GM12878 (cell line): ENCODE data around the gene MIF. TPM values are rescaled to one million over a fixed set of nuclear protein-coding genes. Genes with fewer than 3 reads are reported as not detected.
A peak's percentile ranks its signal among the peaks of the same experiment; 100 is the strongest.

ENCODE experiments used
- BRCA1 ChIP-seq: IDR thresholded peaks from 2 replicates; pipeline ENCODE4 v1.6.1; 2011; ENCODE audit warnings: low read depth, low read length, improper control_type of control experiment
- CBFB ChIP-seq: IDR thresholded peaks from 2 replicates; pipeline ENCODE4 v1.6.1; 2016; ENCODE audit warnings: antibody characterized with exemption, low read depth
- CHD4 ChIP-seq: fragments of 200-600 bp; sonication (generic); IDR thresholded peaks from 2 replicates; pipeline ENCODE4 v1.6.1; 2016; ENCODE audit warnings: mild to moderate bottlenecking
- CREB1 ChIP-seq: IDR thresholded peaks from 2 replicates; pipeline ENCODE4 v1.6.1; 2012; ENCODE audit warnings: low read depth, mild to moderate bottlenecking, inconsistent platforms
- DPF2 ChIP-seq: fragments of 450-650 bp; IDR thresholded peaks from 2 replicates; pipeline ENCODE4 v1.6.1; 2017; ENCODE audit warnings: mild to moderate bottlenecking
- IKZF1 ChIP-seq: fragments of 450-650 bp; conservative IDR thresholded peaks from 2 replicates; pipeline ENCODE4 v1.6.1; 2017; ENCODE audit warnings: antibody characterized with exemption, mild to moderate bottlenecking
- KAT2A ChIP-seq: conservative IDR thresholded peaks from 2 replicates; pipeline ENCODE4 v1.6.1; 2011; ENCODE audit warnings: low read depth, low read length; ENCODE audit not compliant: control insufficient read depth
- LARP7 ChIP-seq: fragments of 450-650 bp; IDR thresholded peaks from 2 replicates; pipeline ENCODE4 v1.6.1; 2017; ENCODE audit warnings: mild to moderate bottlenecking
- MEF2B ChIP-seq: fragments of 450-650 bp; IDR thresholded peaks from 2 replicates; pipeline ENCODE4 v1.6.1; 2018; ENCODE audit warnings: mild to moderate bottlenecking, moderate library complexity; ENCODE audit not compliant: partially characterized antibody, poor library complexity, severe bottlenecking
- MXI1 ChIP-seq: fragments of 150-350 bp; IDR thresholded peaks from 2 replicates; pipeline ENCODE4 v1.6.1; 2011; ENCODE audit warnings: low read depth, mild to moderate bottlenecking, inconsistent platforms, low read length, improper control_type of control experiment
- POLR2AphosphoS2 ChIP-seq: IDR thresholded peaks from 2 replicates; pipeline ENCODE4 v1.6.1; 2011; ENCODE audit warnings: low read depth, mild to moderate bottlenecking, low read length, improper control_type of control experiment, moderate library complexity
- RELA ChIP-seq: fragments of 450-650 bp; IDR thresholded peaks from 2 replicates; pipeline ENCODE4 v1.8.0; 2014; ENCODE audit warnings: borderline replicate concordance; ENCODE audit not compliant: partially characterized antibody
- SMAD5 ChIP-seq: IDR thresholded peaks from 2 replicates; pipeline ENCODE4 v1.6.1; 2016; ENCODE audit warnings: antibody characterized with exemption, low read depth
- SP1 ChIP-seq: IDR thresholded peaks from one replicate; pipeline ENCODE4 v1.6.1; 2011; ENCODE audit warnings: low read depth, low read length
- TCF12 ChIP-seq: IDR thresholded peaks from 2 replicates; pipeline ENCODE4 v1.6.1; 2011; ENCODE audit warnings: low read depth, mild to moderate bottlenecking, low read length
- YY1 ChIP-seq: IDR thresholded peaks from 2 replicates; pipeline ENCODE4 v1.6.1; 2011; ENCODE audit warnings: low read depth, mild to moderate bottlenecking, low read length
- ZNF24 ChIP-seq: fragments of 450-650 bp; IDR thresholded peaks from 2 replicates; pipeline ENCODE4 v1.6.1; 2017; ENCODE audit warnings: antibody characterized with exemption, mild to moderate bottlenecking
- polyA plus RNA-seq, 11 experiments: library from polyadenylated mRNA; depleted of rRNA in 4 of 11; unstranded in 6 of 11; stranded (reverse) in 5 of 11; fragments of >200 nt; fragmentation: Nextera tagmentation in 4 of 11; fragmentation: Illumina TruSeq in 1 of 11; extraction: Ambion mirVana in 4 of 11; extraction: Trizol in 1 of 11; gene quantifications; 1 replicate in 1 of 11; 2 replicates in 10 of 11; pipeline versions ENCODE4 v1.2.1 to v1.2.3, GENCODE V29; 2011 to 2016; ENCODE audit warnings: inconsistent platforms in 2 of 11, missing spikeins in 2 of 11, low read depth in 1 of 11
- total RNA-seq, 4 experiments: library from RNA; depleted of rRNA in 3 of 4; stranded (reverse); fragments of >200 nt in 3 of 4; fragmentation: Illumina TruSeq in 1 of 4; extraction: Trizol in 1 of 4; gene quantifications; 2 replicates each; pipeline versions ENCODE4 v1.2.1 to v1.2.3, GENCODE V29; 2013 to 2021
- TF ChIP-seq, protein P1 (sequence below), 3 experiments: IDR thresholded peaks in 2 of 3; conservative IDR thresholded peaks in 1 of 3; 2 replicates each; pipeline ENCODE4 v1.5.1; 2011; ENCODE audit warnings: low read depth in 3 of 3, low read length in 3 of 3, mild to moderate bottlenecking in 3 of 3, control low read depth in 2 of 3, moderate library complexity in 2 of 3, inconsistent platforms in 1 of 3, mixed read lengths in 1 of 3; ENCODE audit not compliant: control insufficient read depth in 2 of 3, insufficient read depth in 1 of 3; ENCODE audit errors: extremely low read depth in 1 of 3
- TF ChIP-seq, protein P2 (sequence below): fragments of 450-650 bp; IDR thresholded peaks from 2 replicates; pipeline ENCODE4 v1.6.1; 2016; ENCODE audit warnings: mild to moderate bottlenecking
- TF ChIP-seq, protein P3 (sequence below): IDR thresholded peaks from 2 replicates; pipeline ENCODE4 v1.6.1; 2012; ENCODE audit warnings: low read depth, low read length, improper control_type of control experiment
- TF ChIP-seq, protein P4 (sequence below): fragments of 450-650 bp; IDR thresholded peaks from 2 replicates; pipeline ENCODE4 v1.6.1; 2017; ENCODE audit warnings: mild to moderate bottlenecking, moderate library complexity
- TF ChIP-seq, protein P5 (sequence below): IDR thresholded peaks from 2 replicates; pipeline ENCODE4 v1.6.1; 2011; ENCODE audit warnings: mild to moderate bottlenecking, low read depth, low read length, moderate library complexity; ENCODE audit not compliant: insufficient replicate concordance

MIF gene
- total and polyA plus RNA-seq, 10 of the 15 experiments (the other 5 are each of a cell fraction or from before 2014, with no cell fraction given), result 37.7 to 2,972 (median 766) TPM

DNA sequence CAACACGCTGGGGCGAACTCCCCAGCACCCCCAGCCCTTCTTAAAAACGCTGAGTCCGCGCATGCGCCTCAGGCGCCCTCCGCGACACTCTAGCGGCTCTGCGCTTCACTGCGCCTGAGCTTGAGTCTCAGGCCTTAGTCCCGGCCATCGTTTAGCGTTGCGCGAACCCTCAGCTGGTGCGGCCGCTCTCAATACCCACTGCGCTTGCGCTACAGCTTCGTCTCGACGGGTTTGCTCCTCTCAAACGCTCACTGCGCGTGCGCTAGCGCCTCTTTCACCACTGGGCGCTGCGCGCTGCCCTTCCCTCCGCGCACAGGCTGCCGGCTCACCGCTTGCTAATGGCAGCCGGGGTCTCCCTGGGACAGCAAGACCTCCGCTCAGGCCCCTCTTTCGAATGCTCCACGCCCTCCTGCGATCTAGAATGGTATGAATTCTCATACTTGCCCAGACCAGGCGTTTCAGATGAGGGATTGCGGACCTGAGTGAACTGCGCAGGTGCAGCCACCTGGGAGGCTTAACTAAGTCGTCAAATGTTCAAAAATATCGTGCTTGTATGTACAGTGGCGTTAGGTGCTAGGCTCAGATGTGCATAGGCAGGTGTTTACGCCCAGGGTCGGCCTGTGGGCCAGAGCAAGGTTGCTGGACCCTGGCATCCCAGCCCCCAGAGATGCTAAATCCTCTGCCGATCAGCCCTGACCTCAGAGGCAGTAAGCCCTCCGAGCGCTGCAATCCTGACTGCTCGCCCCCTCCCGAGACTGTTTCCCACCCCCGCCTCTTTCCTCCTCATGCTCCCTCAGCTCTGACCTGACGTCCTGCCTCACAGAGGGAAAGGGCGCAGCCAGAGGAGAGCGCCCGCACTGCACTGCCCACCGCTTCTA, 36.3 kb upstream of the MIF start, which contains the start of gene SLC2A11 (continued):
- TF ChIP-seq, protein P1, sequence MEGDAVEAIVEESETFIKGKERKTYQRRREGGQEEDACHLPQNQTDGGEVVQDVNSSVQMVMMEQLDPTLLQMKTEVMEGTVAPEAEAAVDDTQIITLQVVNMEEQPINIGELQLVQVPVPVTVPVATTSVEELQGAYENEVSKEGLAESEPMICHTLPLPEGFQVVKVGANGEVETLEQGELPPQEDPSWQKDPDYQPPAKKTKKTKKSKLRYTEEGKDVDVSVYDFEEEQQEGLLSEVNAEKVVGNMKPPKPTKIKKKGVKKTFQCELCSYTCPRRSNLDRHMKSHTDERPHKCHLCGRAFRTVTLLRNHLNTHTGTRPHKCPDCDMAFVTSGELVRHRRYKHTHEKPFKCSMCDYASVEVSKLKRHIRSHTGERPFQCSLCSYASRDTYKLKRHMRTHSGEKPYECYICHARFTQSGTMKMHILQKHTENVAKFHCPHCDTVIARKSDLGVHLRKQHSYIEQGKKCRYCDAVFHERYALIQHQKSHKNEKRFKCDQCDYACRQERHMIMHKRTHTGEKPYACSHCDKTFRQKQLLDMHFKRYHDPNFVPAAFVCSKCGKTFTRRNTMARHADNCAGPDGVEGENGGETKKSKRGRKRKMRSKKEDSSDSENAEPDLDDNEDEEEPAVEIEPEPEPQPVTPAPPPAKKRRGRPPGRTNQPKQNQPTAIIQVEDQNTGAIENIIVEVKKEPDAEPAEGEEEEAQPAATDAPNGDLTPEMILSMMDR (IDR thresholded peaks at IDR 0.05 in 2 of 3, conservative IDR thresholded peaks at IDR 0.05 in 1 of 3; ENCODE audit: control insufficient read depth in 2 of 3, extremely low read depth in 1 of 3, insufficient read depth in 1 of 3, low read depth in 3 of 3, low read length in 3 of 3), result peak; percentile 17 to 39 (median 26); a peak in 2 of 6 replicates
- TF ChIP-seq, protein P2, sequence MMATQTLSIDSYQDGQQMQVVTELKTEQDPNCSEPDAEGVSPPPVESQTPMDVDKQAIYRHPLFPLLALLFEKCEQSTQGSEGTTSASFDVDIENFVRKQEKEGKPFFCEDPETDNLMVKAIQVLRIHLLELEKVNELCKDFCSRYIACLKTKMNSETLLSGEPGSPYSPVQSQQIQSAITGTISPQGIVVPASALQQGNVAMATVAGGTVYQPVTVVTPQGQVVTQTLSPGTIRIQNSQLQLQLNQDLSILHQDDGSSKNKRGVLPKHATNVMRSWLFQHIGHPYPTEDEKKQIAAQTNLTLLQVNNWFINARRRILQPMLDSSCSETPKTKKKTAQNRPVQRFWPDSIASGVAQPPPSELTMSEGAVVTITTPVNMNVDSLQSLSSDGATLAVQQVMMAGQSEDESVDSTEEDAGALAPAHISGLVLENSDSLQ, result peak; percentile 4; the same call in 1 of the 2 replicates
- TF ChIP-seq LARP7, result peak; percentile 51; the same call in 1 of the 2 replicates
- peak; percentile 18; the same call in 1 of the 2 replicates for TF ChIP-seq TCF12
- TF ChIP-seq, protein P3, sequence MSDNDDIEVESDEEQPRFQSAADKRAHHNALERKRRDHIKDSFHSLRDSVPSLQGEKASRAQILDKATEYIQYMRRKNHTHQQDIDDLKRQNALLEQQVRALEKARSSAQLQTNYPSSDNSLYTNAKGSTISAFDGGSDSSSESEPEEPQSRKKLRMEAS, result peak; percentile 20
- TF ChIP-seq SP1, result peak; percentile 36
- TF ChIP-seq SMAD5, result peak; percentile 90; the same call in 1 of the 2 replicates
- peak; percentile 57; the same call in 1 of the 2 replicates for TF ChIP-seq CBFB
- TF ChIP-seq, protein P4, sequence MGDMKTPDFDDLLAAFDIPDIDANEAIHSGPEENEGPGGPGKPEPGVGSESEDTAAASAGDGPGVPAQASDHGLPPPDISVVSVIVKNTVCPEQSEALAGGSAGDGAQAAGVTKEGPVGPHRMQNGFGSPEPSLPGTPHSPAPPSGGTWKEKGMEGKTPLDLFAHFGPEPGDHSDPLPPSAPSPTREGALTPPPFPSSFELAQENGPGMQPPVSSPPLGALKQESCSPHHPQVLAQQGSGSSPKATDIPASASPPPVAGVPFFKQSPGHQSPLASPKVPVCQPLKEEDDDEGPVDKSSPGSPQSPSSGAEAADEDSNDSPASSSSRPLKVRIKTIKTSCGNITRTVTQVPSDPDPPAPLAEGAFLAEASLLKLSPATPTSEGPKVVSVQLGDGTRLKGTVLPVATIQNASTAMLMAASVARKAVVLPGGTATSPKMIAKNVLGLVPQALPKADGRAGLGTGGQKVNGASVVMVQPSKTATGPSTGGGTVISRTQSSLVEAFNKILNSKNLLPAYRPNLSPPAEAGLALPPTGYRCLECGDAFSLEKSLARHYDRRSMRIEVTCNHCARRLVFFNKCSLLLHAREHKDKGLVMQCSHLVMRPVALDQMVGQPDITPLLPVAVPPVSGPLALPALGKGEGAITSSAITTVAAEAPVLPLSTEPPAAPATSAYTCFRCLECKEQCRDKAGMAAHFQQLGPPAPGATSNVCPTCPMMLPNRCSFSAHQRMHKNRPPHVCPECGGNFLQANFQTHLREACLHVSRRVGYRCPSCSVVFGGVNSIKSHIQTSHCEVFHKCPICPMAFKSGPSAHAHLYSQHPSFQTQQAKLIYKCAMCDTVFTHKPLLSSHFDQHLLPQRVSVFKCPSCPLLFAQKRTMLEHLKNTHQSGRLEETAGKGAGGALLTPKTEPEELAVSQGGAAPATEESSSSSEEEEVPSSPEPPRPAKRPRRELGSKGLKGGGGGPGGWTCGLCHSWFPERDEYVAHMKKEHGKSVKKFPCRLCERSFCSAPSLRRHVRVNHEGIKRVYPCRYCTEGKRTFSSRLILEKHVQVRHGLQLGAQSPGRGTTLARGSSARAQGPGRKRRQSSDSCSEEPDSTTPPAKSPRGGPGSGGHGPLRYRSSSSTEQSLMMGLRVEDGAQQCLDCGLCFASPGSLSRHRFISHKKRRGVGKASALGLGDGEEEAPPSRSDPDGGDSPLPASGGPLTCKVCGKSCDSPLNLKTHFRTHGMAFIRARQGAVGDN, result peak; percentile 88
- TF ChIP-seq DPF2, result 0 out of 2 replicates have a peak, but pooled peaks have one; percentile 48
- TF ChIP-seq IKZF1, result peak; percentile 99
- TF ChIP-seq CHD4, result no peak
- TF ChIP-seq KAT2A, result no peak
- TF ChIP-seq YY1, result peak; percentile 84
- no peak for TF ChIP-seq BRCA1
- no peak for TF ChIP-seq ZNF24
- no peak for TF ChIP-seq MEF2B
- peak; percentile 91 for TF ChIP-seq POLR2AphosphoS2
- TF ChIP-seq, protein P5, sequence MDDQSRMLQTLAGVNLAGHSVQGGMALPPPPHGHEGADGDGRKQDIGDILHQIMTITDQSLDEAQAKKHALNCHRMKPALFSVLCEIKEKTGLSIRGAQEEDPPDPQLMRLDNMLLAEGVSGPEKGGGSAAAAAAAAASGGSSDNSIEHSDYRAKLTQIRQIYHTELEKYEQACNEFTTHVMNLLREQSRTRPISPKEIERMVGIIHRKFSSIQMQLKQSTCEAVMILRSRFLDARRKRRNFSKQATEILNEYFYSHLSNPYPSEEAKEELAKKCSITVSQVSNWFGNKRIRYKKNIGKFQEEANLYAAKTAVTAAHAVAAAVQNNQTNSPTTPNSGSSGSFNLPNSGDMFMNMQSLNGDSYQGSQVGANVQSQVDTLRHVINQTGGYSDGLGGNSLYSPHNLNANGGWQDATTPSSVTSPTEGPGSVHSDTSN, result peak; percentile 23
- peak; percentile 8; the same call in 1 of the 2 replicates for TF ChIP-seq CREB1
- TF ChIP-seq MXI1, result peak; percentile 18
- peak; percentile 14 for TF ChIP-seq RELA
